AG10803 (cell line): ENCODE data around the gene TECTA.
"Not testable (repeated sequence)": the region's sequence is repeated elsewhere in the genome, so short reads cannot be mapped to it uniquely, and the experiment has no call there.

Source experiments
- DNase-seq: peaks from one replicate; pipeline ENCODE4 v3.0.0; 2010; ENCODE audit warnings: low read depth
- H3K4me3 ChIP-seq: 2 replicates; pipeline ENCODE4 v1.5.1; 2011; ENCODE audit warnings: mild to moderate bottlenecking, low read length, control low read depth
- CTCF ChIP-seq: conservative IDR thresholded peaks from 2 replicates; pipeline ENCODE4 v1.5.1; 2011; ENCODE audit warnings: mild to moderate bottlenecking, low read length, control low read depth, inconsistent platforms

TECTA gene

GRCh38 chr11:121226415-121227263, 125.6 kb downstream of the TECTA start:
- no peak overlapping the region for H3K4me3 ChIP-seq
- DNase-seq = no peak
- TF ChIP-seq CTCF = no peak

GRCh38 chr11:121228851-121229250, 127.8 kb downstream of the TECTA start:
- TF ChIP-seq CTCF = no peak
- DNase-seq = no peak
- no peak overlapping the region for H3K4me3 ChIP-seq

- no peak overlapping the region for H3K4me3 ChIP-seq
- DNase-seq = no peak
- no peak for TF ChIP-seq CTCF
Observed at GRCh38 chr11:121229495-121230215, 128.6 kb downstream of the TECTA start.

- no peak overlapping the region for H3K4me3 ChIP-seq
- no peak for DNase-seq
Observed at GRCh38 chr11:121231576-121232278, 130.7 kb downstream of the TECTA start.

GRCh38 chr11:121235057-121235456, 134.0 kb downstream of the TECTA start:
- H3K4me3 ChIP-seq = no peak overlapping the region
- DNase-seq = no peak
- TF ChIP-seq CTCF = no peak

More at GRCh38 chr11:121231576-121232278, 130.7 kb downstream of the TECTA start:
- TF ChIP-seq CTCF = no peak

GRCh38 chr11:121236115-121237001, 135.3 kb downstream of the TECTA start:
- peak; percentile 53 for DNase-seq
- H3K4me3 ChIP-seq = no peak overlapping the region

GRCh38 chr11:121237247-121237646, 136.2 kb downstream of the TECTA start:
- not testable (repeated sequence) for DNase-seq, H3K4me3 ChIP-seq

More at GRCh38 chr11:121236115-121237001, 135.3 kb downstream of the TECTA start:
- TF ChIP-seq CTCF = no peak
